Umbilical cord (tissue), 2 donors: ENCODE data around the gene TRIM3. TPM values are rescaled to one million over a fixed set of nuclear protein-coding genes. Genes with fewer than 3 reads are reported as not detected.

ENCODE experiments used
- DNase-seq: peaks from one replicate; pipeline ENCODE4 v3.0.0-alpha.2; 2015; ENCODE audit warnings: low spot score
- total RNA-seq: library from RNA; depleted of rRNA; stranded (reverse); fragments of >200 nt; gene quantifications from one replicate; pipeline ENCODE4 v1.2.3, GENCODE V29; 2014; ENCODE audit warnings: low replicate concordance; ENCODE audit not compliant: insufficient read depth

TRIM3 gene
- total RNA-seq, 1 donor from 2014 or later = 49.8 TPM

- no peak for DNase-seq
Measured at GRCh38 chr11:6480299-6480914, 6.7 kb upstream of the TRIM3 start.

- no peak for DNase-seq
Measured at GRCh38 chr11:6476571-6476970, 2.8 kb upstream of the TRIM3 start.

GRCh38 chr11:6475936-6476335 is 2.2 kb upstream of the TRIM3 start:
- DNase-seq = no peak

GRCh38 chr11:6474806-6475500 is 1.2 kb upstream of the TRIM3 start:
- peak; percentile 12 for DNase-seq

- no peak for DNase-seq
Measured at GRCh38 chr11:6474413-6474792, 662 bp upstream of the TRIM3 start.

- DNase-seq = no peak
Measured at GRCh38 chr11:6472934-6473333, 807 bp downstream of the TRIM3 start.

GRCh38 chr11:6469599-6469998 is 4.1 kb downstream of the TRIM3 start:
- DNase-seq = no peak

- peak; percentile 96 for DNase-seq
Measured at GRCh38 chr11:6468712-6469495, 4.8 kb downstream of the TRIM3 start.

- no peak for DNase-seq
Measured at GRCh38 chr11:6459099-6459450, 14.7 kb downstream of the TRIM3 start.

GRCh38 chr11:6458352-6459098 is 15.2 kb downstream of the TRIM3 start:
- no peak for DNase-seq

- DNase-seq = no peak
Measured at GRCh38 chr11:6457581-6458320, 16.0 kb downstream of the TRIM3 start.

GRCh38 chr11:6456361-6457073 is 17.2 kb downstream of the TRIM3 start:
- DNase-seq = no peak

GRCh38 chr11:6455070-6455469 is 18.7 kb downstream of the TRIM3 start:
- DNase-seq = no peak

- DNase-seq = no peak
Measured at GRCh38 chr11:6453152-6453551, 20.6 kb downstream of the TRIM3 start.

GRCh38 chr11:6452219-6452618 is 21.5 kb downstream of the TRIM3 start:
- DNase-seq = no peak

GRCh38 chr11:6448574-6448973 is 25.2 kb downstream of the TRIM3 start:
- no peak for DNase-seq

- peak; percentile 60 for DNase-seq
Measured at GRCh38 chr11:6443269-6444003, 30.3 kb downstream of the TRIM3 start.

GRCh38 chr11:6442441-6442840 is 31.3 kb downstream of the TRIM3 start:
- DNase-seq = no peak

- peak; percentile 9 for DNase-seq
Measured at GRCh38 chr11:6440906-6441358, 32.8 kb downstream of the TRIM3 start, which contains the start of gene HPX. TSS of gene HPX (minus strand) at chr11:6440987. CDS start at chr11:6440963, 24 bp downstream.
